A673 (cell line): Measurements from ENCODE around the gene DDX59. TPM values are rescaled to one million over a fixed set of nuclear protein-coding genes. Genes with fewer than 3 reads are reported as not detected.

Source experiments
- BruUV-seq: library from RNA; stranded (reverse); fragments of 400-500 nt; replicated peaks from 2 replicates; lab custom pipeline; 2021; lab: Mats Ljungman, UMichigan
- CTCF ChIA-PET: fragments of 300-600 bp; sonication (Branson Sonifier 250); formaldehyde crosslinking; loops from one replicate; lab custom pipeline; 2022; ENCODE audit warnings: antibody characterized with exemption; lab: Charles Lee
- POLR2A ChIA-PET: fragments of 300-600 bp; sonication (Branson Sonifier 250); formaldehyde crosslinking; loops from one replicate; lab custom pipeline; 2022; ENCODE audit warnings: antibody characterized with exemption; ENCODE audit not compliant: low non-redundant PET; lab: Charles Lee
- DNase-seq: peaks from one replicate; pipeline ENCODE4 v3.0.0-alpha.2; 2015; ENCODE audit warnings: low spot score
- H3K27ac ChIP-seq: fragments of 200-600 bp; sonication (generic); 2 replicates; pipeline ENCODE4 v1.5.1; 2016; ENCODE audit warnings: mixed run types, low read depth, mild to moderate bottlenecking, mixed read lengths, antibody characterized with exemption, low read length; ENCODE audit not compliant: poor library complexity, severe bottlenecking
- H3K27me3 ChIP-seq: fragments of 200-600 bp; sonication (generic); replicated peaks from 2 replicates; pipeline ENCODE4 v1.6.1; 2017; ENCODE audit warnings: mixed run types, low read depth, mild to moderate bottlenecking, mixed read lengths, antibody characterized with exemption, low read length; ENCODE audit not compliant: insufficient read depth, poor library complexity
- H3K36me3 ChIP-seq: fragments of 200-600 bp; sonication (generic); 2 replicates; pipeline ENCODE4 v1.6.1; 2016; ENCODE audit warnings: mixed run types, mild to moderate bottlenecking, mixed read lengths, antibody characterized with exemption, low read length; ENCODE audit not compliant: insufficient read depth, poor library complexity, severe bottlenecking
- H3K4me1 ChIP-seq: fragments of 200-600 bp; sonication (generic); 2 replicates; pipeline ENCODE4 v1.6.1; 2017; ENCODE audit warnings: mixed run types, mild to moderate bottlenecking, mixed read lengths, antibody characterized with exemption, low read length; ENCODE audit not compliant: insufficient read depth, poor library complexity, severe bottlenecking
- H3K4me3 ChIP-seq: fragments of 200-600 bp; sonication (generic); 2 replicates; pipeline ENCODE4 v1.5.1; 2016; ENCODE audit warnings: low read depth, mixed run types, mild to moderate bottlenecking, mixed read lengths, low read length; ENCODE audit not compliant: poor library complexity, severe bottlenecking
- H3K9me3 ChIP-seq: fragments of 200-600 bp; sonication (generic); 2 replicates; pipeline ENCODE4 v1.6.1; 2016; ENCODE audit warnings: mixed run types, low read depth, mild to moderate bottlenecking, mixed read lengths, antibody characterized with exemption, low read length; ENCODE audit not compliant: poor library complexity, severe bottlenecking
- CTCF ChIP-seq: fragments of 300-800, 200-600 bp; sonication (generic); conservative IDR thresholded peaks from 2 replicates; pipeline ENCODE4 v1.5.1; 2017; ENCODE audit warnings: low read depth, mild to moderate bottlenecking, antibody characterized with exemption, low read length, moderate library complexity, mixed read lengths
- EZH2 ChIP-seq: fragments of 200-600 bp; sonication (generic); IDR thresholded peaks from 2 replicates; pipeline ENCODE4 v1.6.1; 2017; ENCODE audit warnings: borderline replicate concordance, low read depth, mild to moderate bottlenecking, mixed read lengths, antibody characterized with exemption, low read length; ENCODE audit not compliant: poor library complexity, severe bottlenecking
- intact Hi-C: fragments of 100-400 bp; cut with micrococcal nuclease; formaldehyde crosslinking; loops from one replicate; pipeline ENCODE4 v1.10.0; 2022; ENCODE audit not compliant: unreplicated experiment
- total RNA-seq: library from RNA; stranded (reverse); gene quantifications from 2 replicates; pipeline ENCODE4 v1.2.3, GENCODE V29; 2021

DDX59 gene
- total RNA-seq, 1 experiment from 2014 or later: 17.4 TPM

DNA sequence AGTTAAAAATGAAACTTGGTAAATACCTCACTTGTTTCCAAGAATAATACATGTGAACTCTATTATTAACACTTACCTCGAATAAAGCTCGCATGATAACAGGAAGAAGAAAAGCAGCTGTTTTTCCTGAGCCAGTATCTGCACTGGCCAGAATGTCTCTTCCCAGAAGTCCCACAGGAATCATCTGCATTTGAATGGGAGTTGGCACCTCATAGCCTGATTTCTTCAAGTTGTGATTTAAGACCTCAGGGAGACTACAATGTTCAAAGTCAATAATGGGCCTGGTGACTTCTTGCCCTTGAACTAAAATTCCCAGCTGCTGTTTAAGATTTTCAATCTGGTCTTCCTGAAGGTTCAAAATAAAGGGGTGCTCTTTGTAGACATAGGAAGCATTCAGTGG, 3.8 kb downstream of the DDX59 start:
- BruUV-seq: no TSS peak
- Histone ChIP-seq H3K27ac (peak overlapping the region; percentile 33), H3K4me1 (peaks cover 20% of the 10 kb centered on the region), H3K4me3 (no peak overlapping the region), H3K27me3 (no peaks in the 10 kb centered on the region), H3K9me3 (no peaks in the 10 kb centered on the region), H3K36me3 (peaks cover 7% of the 10 kb centered on the region)
- intact Hi-C loops: no loop called here
- TF ChIP-seq CTCF: no peak
- TF ChIP-seq EZH2: no peak
- ChIA-PET POLR2A (no interaction called here), CTCF (interaction anchor here (0.7 kb wide), 1 partner anchor 75 kb away, joined by 3 read pairs; no protein-coding TSS in a partner anchor)
- DNase-seq: no peak

- peaks cover 21% of the 10 kb centered on the region for H3K36me3 ChIP-seq
- CTCF ChIA-PET: interaction anchor here (0.6 kb wide), 1 partner anchor 9 kb away, joined by 5 read pairs; the partner anchor contains the start of gene DDX59
- peaks cover 3% of the 10 kb centered on the region for H3K4me1 ChIP-seq
- no peak overlapping the region for H3K27ac ChIP-seq
- DNase-seq: no peak
- no peaks in the 10 kb centered on the region for H3K27me3 ChIP-seq
- intact Hi-C loops: no loop called here
- POLR2A ChIA-PET: no interaction called here
- H3K9me3 ChIP-seq: no peaks in the 10 kb centered on the region
- no peak overlapping the region for H3K4me3 ChIP-seq
- TF ChIP-seq EZH2 (no peak), CTCF (no peak)
- no TSS peak for BruUV-seq
Measured at GRCh38 chr1:200660719-200661118, 9.0 kb downstream of the DDX59 start.

DNA sequence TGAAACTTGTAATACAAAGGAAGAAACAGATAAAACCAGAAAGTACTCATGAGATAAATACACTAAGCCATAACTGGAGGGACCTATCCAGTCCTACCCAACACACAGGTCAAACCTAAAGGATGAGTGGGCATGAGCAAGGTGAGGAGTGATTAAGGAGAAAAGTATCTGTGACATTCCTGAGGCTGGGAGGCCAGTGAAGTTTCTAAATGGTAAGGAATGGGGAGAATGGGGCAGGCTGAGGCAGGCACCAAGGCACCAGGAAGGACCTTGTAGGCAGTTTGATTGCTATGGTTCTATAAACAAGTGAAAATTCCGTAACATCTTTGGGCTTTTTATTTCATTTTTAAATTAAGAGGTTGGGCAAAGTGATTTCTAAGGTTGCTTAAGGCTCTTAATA, 10.4 kb downstream of the DDX59 start:
- no TSS peak for BruUV-seq
- no peak overlapping the region for H3K27ac ChIP-seq
- DNase-seq: no peak

More for the DNA sequence above, 10.4 kb downstream of the DDX59 start:
- H3K27me3 ChIP-seq: no peaks in the 10 kb centered on the region
- intact Hi-C loops: no loop called here
- H3K4me1 ChIP-seq: no peaks in the 10 kb centered on the region
- H3K9me3 ChIP-seq: no peaks in the 10 kb centered on the region
- TF ChIP-seq EZH2: no peak
- no peak for TF ChIP-seq CTCF
- H3K4me3 ChIP-seq: no peak overlapping the region
- ChIA-PET POLR2A (no interaction called here), CTCF (interaction anchor here (0.6 kb wide), 1 partner anchor 25 kb away, joined by 3 read pairs; no protein-coding TSS in a partner anchor)
- H3K36me3 ChIP-seq: peaks cover 20% of the 10 kb centered on the region
